ENCODE data around the gene NEURL1.

Gene NEURL1

DNA sequence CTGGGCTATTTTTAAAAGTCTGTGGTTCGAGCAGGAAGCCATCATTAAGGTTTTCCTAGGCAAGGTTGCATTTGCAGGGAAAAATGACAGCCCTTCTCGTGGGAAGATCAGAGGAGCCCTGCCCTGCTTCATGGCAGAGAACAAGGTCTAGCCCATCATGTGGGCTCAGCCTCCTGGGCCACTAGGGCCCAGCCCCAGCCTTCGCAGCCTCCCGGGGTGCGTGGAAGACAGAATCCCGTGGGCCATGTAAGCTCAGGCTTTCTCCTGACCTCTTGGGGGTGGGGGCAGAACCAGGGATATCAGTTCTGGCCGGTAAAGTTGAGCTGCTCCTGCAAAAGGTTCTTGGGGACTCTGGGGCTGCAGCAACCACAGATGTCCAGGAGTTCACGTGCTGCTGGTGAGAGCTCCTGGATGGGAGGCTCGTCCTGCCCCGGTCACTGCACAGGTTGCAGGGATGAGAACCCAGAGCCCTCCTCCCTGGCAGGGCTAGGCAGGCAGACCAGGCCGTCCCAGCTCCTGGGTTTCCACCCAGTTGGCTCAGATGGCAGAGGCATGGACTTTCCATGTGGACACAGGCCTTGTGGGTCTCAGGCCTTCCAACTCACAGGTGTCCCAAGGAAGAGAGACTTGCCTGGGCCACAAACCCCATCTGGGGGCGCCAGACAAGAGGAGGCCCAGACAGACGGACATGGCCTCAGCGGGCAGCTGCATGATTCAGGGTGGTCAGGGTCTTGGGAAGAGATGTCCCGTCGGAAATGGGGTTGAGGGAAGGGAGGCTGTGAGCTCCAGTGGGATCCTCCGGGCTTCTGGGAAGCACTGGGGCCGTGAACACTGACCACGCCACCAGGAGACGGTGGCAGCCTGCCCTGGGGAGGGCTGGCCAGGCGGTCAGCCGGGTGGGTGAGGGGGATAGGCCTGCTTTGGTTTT is 126.2 kb downstream of the NEURL1 start:
- H3K4me3 ChIP-seq (ENCODE audit: low read depth, low read length), result no peak overlapping the region
- DNase-seq (ENCODE audit: low read depth), result no peak
- TF ChIP-seq, protein P1, sequence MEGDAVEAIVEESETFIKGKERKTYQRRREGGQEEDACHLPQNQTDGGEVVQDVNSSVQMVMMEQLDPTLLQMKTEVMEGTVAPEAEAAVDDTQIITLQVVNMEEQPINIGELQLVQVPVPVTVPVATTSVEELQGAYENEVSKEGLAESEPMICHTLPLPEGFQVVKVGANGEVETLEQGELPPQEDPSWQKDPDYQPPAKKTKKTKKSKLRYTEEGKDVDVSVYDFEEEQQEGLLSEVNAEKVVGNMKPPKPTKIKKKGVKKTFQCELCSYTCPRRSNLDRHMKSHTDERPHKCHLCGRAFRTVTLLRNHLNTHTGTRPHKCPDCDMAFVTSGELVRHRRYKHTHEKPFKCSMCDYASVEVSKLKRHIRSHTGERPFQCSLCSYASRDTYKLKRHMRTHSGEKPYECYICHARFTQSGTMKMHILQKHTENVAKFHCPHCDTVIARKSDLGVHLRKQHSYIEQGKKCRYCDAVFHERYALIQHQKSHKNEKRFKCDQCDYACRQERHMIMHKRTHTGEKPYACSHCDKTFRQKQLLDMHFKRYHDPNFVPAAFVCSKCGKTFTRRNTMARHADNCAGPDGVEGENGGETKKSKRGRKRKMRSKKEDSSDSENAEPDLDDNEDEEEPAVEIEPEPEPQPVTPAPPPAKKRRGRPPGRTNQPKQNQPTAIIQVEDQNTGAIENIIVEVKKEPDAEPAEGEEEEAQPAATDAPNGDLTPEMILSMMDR (IDR thresholded peaks at IDR 0.05; ENCODE audit: insufficient read depth, low read depth, low read length, missing control alignments), result no peak

GRCh38 chr10:103620352-103620740 is 126.8 kb downstream of the NEURL1 start:
- H3K4me3 ChIP-seq (ENCODE audit: low read depth, low read length), result no peak overlapping the region
- DNase-seq (ENCODE audit: low read depth), result no peak
- TF ChIP-seq, protein P1 (IDR thresholded peaks at IDR 0.05; ENCODE audit: insufficient read depth, low read depth, low read length, missing control alignments), result no peak

DNA sequence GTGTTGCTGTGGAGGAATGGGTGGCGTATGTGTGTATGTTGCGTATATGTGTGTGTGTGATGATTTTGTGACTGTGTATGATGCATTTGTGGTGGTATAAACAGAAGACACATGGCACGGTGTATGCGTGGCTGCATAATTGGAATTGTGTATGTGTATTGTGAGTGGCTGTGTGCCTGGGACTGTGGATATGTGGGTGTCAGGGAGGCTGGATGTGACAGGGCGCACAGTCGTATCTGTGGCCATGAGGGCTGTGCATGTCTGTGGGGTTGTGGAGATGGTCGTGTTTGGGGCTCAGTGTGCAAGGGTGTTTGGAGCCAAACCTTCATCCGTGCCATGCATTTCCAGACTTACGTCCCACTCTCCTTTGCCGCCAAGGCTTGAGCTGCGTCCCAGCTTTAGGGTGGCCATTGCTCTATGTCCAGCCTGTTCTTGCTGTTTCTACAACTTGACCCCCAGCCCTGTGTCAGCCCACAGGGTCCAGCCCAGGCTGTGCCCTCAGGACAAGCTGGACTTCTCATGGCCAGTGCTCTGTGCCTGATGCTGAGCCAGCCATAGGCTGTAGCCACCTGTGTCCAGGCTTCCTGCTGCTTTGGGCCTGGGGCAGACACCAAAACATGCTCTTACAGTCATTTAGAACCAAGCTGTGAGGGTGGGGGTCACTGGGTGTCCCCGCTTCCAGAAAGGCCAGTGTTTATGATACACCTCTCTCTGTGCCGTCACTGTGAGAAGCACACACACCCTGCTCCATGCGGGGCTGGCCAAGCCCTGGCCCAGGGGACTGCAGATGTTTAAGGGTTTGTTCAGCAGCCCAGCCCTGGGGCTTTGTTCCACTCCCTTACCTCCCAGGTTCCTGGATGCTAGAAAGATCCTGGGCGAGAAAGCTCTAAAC is 127.6 kb downstream of the NEURL1 start:
- H3K4me3 ChIP-seq (ENCODE audit: low read depth, low read length), result no peak overlapping the region
- no peak for DNase-seq (ENCODE audit: low read depth)
- TF ChIP-seq, protein P1 (IDR thresholded peaks at IDR 0.05; ENCODE audit: insufficient read depth, low read depth, low read length, missing control alignments), result no peak

DNA sequence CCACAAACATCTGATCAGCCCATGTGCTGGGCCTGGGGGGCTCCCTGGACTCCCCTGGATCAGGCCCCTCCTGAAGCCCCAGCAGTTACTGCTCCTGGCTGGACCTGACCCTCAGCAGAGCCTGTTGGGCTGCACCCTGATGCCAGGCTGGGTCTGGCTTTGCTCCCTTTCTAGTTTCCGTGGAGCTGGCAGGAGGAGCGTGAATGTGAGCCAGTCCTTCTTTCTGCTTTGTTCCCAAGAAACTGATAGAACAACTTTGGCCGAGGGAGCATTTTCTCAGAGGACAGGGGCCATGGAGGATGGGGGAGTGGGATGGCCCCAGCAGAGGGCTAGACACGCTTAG is 128.2 kb downstream of the NEURL1 start:
- TF ChIP-seq, protein P1 (IDR thresholded peaks at IDR 0.05; ENCODE audit: insufficient read depth, low read depth, low read length, missing control alignments), result no peak
- no peak for DNase-seq (ENCODE audit: low read depth)
- no peak overlapping the region for H3K4me3 ChIP-seq (ENCODE audit: low read depth, low read length)

- no peak for DNase-seq (ENCODE audit: low read depth)
- H3K4me3 ChIP-seq (ENCODE audit: low read depth, low read length), result no peak overlapping the region
- TF ChIP-seq, protein P1 (IDR thresholded peaks at IDR 0.05; ENCODE audit: insufficient read depth, low read depth, low read length, missing control alignments), result no peak
These were observed 128.8 kb downstream of the NEURL1 start for GRCh38 chr10:103622286-103622685.

DNA sequence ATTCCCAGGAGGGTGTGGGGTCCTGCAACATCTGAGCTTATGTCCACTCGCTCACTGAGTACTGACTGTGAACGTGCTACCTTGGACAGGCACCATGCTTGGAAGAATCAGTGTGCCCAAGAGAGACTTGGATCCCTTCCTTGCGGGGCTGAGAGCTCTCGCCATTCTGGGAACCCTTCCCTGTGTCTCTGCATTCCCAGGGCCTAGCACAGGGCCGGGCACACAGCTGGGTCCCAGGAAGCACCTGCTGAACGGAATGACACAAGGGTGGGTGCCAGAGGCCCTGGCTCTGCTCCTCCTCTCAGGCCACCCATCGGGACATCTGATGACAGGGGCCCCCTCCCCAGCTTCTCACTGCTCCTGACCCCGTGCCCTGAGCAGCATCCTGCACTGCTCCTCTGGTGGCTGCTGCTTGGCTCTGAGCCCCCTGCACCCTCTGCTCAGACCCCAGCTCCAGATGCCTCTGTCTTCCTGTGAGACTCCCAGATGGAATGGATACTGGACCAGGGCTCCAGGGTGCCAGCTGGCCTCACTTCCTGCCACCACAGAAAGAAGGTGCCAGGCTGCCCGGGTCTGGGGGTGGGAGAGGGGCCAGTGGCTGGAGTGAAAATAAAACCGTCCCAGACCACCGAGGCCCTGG is 129.6 kb downstream of the NEURL1 start:
- TF ChIP-seq, protein P1 (IDR thresholded peaks at IDR 0.05; ENCODE audit: insufficient read depth, low read depth, low read length, missing control alignments), result no peak
- no peak overlapping the region for H3K4me3 ChIP-seq (ENCODE audit: low read depth, low read length)
- DNase-seq (ENCODE audit: low read depth), result no peak
